HL-60 (cell line): ENCODE results near the gene SLC35F5.

Source experiments
- DNase-seq, 2 experiments: peaks; one replicate each; pipeline ENCODE4 v3.0.0-alpha.2; 2010 to 2020; ENCODE audit warnings: low read depth in 1 of 2, low spot score in 1 of 2
- H3K27ac ChIP-seq: fragments of 250-450 bp; sonication (Bioruptor Pico); replicated peaks from 2 replicates; pipeline ENCODE4 v1.5.1; 2020; ENCODE audit warnings: mild to moderate bottlenecking, moderate library complexity
- H3K27me3 ChIP-seq: fragments of 250-450 bp; sonication (Bioruptor Pico); 2 replicates; pipeline ENCODE4 v1.5.1; 2021; ENCODE audit warnings: mild to moderate bottlenecking, moderate library complexity; ENCODE audit not compliant: insufficient read depth, poor library complexity, severe bottlenecking
- H3K4me3 ChIP-seq: replicated peaks from 2 replicates; pipeline ENCODE4 v1.5.1; 2011; ENCODE audit warnings: mild to moderate bottlenecking, control low read depth, low read length; ENCODE audit not compliant: insufficient read depth
- GABPA ChIP-seq: IDR thresholded peaks from 2 replicates; pipeline ENCODE4 v1.6.1; 2012; ENCODE audit warnings: low read depth
- POLR2AphosphoS5 ChIP-seq: IDR thresholded peaks from 2 replicates; pipeline ENCODE4 v1.6.1; 2012; ENCODE audit warnings: low read depth
- SPI1 ChIP-seq: IDR thresholded peaks from 2 replicates; pipeline ENCODE4 v1.6.1; 2012; ENCODE audit warnings: low read depth, mild to moderate bottlenecking, borderline replicate concordance
- TF ChIP-seq, protein P1 (sequence below): IDR thresholded peaks from 2 replicates; pipeline ENCODE4 v1.6.1; 2012; ENCODE audit warnings: low read depth; ENCODE audit not compliant: insufficient replicate concordance
- TF ChIP-seq, protein P2 (sequence below): IDR thresholded peaks from one replicate; pipeline ENCODE4 v1.5.1; 2011; ENCODE audit warnings: low read length, control low read depth, inconsistent platforms; ENCODE audit not compliant: insufficient read depth

The SLC35F5 gene

DNA sequence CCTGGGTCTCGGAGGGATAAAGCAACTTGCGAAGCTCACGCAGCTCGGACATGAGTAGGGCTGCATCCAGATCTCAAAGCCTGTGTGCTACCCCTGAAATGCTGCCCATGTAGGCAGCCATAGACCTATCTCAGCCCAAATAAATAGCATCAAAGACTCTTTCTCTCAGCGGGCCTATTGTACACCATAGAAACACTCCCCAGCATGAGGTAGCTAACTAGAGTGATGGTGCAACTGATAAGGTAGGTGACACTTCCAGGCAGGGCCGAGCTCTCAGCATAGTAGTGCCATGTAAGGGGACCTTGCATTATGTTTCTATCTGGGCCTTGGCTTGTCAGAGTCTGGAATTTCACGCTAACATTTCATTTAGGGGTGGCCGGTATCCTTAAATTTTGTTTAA, 77.0 kb downstream of the SLC35F5 start:
- TF ChIP-seq, protein P1, sequence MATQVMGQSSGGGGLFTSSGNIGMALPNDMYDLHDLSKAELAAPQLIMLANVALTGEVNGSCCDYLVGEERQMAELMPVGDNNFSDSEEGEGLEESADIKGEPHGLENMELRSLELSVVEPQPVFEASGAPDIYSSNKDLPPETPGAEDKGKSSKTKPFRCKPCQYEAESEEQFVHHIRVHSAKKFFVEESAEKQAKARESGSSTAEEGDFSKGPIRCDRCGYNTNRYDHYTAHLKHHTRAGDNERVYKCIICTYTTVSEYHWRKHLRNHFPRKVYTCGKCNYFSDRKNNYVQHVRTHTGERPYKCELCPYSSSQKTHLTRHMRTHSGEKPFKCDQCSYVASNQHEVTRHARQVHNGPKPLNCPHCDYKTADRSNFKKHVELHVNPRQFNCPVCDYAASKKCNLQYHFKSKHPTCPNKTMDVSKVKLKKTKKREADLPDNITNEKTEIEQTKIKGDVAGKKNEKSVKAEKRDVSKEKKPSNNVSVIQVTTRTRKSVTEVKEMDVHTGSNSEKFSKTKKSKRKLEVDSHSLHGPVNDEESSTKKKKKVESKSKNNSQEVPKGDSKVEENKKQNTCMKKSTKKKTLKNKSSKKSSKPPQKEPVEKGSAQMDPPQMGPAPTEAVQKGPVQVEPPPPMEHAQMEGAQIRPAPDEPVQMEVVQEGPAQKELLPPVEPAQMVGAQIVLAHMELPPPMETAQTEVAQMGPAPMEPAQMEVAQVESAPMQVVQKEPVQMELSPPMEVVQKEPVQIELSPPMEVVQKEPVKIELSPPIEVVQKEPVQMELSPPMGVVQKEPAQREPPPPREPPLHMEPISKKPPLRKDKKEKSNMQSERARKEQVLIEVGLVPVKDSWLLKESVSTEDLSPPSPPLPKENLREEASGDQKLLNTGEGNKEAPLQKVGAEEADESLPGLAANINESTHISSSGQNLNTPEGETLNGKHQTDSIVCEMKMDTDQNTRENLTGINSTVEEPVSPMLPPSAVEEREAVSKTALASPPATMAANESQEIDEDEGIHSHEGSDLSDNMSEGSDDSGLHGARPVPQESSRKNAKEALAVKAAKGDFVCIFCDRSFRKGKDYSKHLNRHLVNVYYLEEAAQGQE: no peak
- no peak for TF ChIP-seq POLR2AphosphoS5
- TF ChIP-seq GABPA: no peak
- TF ChIP-seq SPI1: no peak
- TF ChIP-seq, protein P2, sequence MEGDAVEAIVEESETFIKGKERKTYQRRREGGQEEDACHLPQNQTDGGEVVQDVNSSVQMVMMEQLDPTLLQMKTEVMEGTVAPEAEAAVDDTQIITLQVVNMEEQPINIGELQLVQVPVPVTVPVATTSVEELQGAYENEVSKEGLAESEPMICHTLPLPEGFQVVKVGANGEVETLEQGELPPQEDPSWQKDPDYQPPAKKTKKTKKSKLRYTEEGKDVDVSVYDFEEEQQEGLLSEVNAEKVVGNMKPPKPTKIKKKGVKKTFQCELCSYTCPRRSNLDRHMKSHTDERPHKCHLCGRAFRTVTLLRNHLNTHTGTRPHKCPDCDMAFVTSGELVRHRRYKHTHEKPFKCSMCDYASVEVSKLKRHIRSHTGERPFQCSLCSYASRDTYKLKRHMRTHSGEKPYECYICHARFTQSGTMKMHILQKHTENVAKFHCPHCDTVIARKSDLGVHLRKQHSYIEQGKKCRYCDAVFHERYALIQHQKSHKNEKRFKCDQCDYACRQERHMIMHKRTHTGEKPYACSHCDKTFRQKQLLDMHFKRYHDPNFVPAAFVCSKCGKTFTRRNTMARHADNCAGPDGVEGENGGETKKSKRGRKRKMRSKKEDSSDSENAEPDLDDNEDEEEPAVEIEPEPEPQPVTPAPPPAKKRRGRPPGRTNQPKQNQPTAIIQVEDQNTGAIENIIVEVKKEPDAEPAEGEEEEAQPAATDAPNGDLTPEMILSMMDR: no peak
- DNase-seq: no peak
- H3K4me3 ChIP-seq: no peak overlapping the region

DNA sequence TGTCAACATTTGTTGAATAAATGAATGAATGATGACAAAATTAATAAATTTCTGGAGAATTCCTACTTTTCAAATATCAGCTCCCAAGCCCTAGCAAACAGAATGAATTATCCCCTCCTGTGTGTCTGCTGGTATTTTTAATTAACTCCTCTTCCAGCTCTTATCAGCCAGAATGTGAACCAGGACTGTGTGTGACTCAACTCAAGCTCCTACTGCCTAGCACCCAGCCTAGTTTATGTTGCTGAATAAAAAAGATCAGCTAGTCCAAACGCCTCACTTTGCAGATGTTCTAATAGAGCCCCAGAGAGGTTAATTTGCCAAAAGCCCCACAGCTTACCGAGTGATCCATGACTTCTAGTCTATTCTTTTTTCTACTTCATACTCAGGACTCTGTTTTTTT, 79.1 kb downstream of the SLC35F5 start:
- no peak for TF ChIP-seq POLR2AphosphoS5
- TF ChIP-seq, protein P1: no peak
- TF ChIP-seq, protein P2: no peak
- no peak for TF ChIP-seq GABPA
- Histone ChIP-seq H3K4me3 (no peak overlapping the region), H3K27ac (no peak overlapping the region), H3K27me3 (no peaks in the 10 kb centered on the region)
- no peak for DNase-seq

More for the DNA sequence above, 77.0 kb downstream of the SLC35F5 start:
- Histone ChIP-seq H3K27me3 (no peaks in the 10 kb centered on the region), H3K27ac (no peak overlapping the region)

DNA sequence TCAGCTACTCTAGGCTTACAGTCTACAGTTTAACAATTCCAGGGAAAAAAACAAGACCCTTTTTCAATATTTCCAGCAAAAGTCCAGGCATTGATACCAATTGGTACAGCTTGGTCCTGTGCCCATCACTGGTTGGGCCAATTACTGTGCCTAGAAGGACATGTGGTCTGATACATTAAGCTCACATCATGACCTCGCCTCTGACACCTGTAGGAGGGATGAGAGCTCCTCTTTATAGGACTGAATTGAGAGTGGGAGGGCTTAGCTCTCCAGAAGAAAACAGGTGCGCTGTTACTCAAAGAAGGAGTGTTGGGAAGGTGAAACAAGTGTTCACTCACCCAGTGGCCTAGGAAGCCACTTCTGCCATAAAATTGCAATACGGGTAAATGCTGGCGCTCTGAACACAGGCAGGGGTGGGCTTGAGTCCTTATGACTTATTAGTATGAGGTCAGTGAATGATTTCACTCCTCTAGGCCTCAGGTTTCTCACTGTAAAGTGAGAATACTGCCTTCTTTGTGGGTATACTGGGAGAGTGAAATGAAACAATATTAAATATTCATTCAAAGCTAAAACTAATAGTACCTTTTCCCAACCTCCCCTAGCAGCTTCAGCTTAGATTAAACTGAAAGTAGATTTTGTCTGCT, 79.7 kb downstream of the SLC35F5 start:
- Histone ChIP-seq H3K27ac (no peak overlapping the region), H3K4me3 (no peak overlapping the region), H3K27me3 (no peaks in the 10 kb centered on the region)
- TF ChIP-seq, protein P1: no peak
- TF ChIP-seq, protein P2: no peak
- TF ChIP-seq POLR2AphosphoS5 (no peak), SPI1 (no peak), GABPA (no peak)
- no peak for DNase-seq
